ENCODE data around the gene CFAP97D2. TPM values are rescaled to one million over a fixed set of nuclear protein-coding genes. Genes with fewer than 3 reads are reported as not detected.
"Not testable (repeated sequence)": the region's sequence is repeated elsewhere in the genome, so short reads cannot be mapped to it uniquely, and the experiment has no call there.

CFAP97D2 gene
- polyA plus RNA-seq, 1 donor (not counting 4 experiments of a cell fraction or from before 2014, with no cell fraction given) = not detected

DNA sequence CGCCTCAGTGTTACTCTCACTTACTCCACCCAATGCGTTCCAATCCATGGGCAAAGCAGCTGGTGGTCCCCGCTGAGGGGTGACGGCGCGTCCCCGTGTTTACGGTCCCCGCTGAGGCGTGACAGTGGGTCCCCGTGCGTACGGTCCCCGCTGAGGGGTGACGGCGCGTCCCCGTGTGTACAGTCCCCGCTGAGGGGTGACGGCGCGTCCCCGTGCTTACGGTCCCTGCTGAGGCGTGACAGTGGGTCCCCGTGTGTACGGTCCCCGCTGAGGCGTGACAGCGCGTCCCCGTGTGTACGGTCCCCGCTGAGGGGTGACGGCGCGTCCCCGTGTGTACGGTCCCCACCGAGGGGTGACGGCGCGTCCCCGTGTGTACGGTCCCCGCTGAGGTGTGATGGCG, 19.5 kb downstream of the CFAP97D2 start:
- Histone ChIP-seq H3K4me3 (ENCODE audit: control insufficient read depth in 2 of 3, extremely low read depth in 1 of 3, insufficient read depth in 2 of 3, low read depth in 1 of 3, low read length in 3 of 3) (no peak overlapping the region), H3K36me3 (ENCODE audit: control insufficient read depth in 2 of 2, extremely low read depth in 1 of 2, insufficient read depth in 2 of 2, low read length in 2 of 2) (no peaks in the 10 kb centered on the region), H2AFZ (ENCODE audit: control insufficient read depth, low read length) (no peak overlapping the region), H3K4me2 (ENCODE audit: control insufficient read depth, extremely low read depth, insufficient read depth, low read depth, low read length) (no peak overlapping the region), H3K4me1 (ENCODE audit: control insufficient read depth, extremely low read depth, insufficient read depth, low read length) (peaks cover 3% of the 10 kb centered on the region), H3K27ac (ENCODE audit: control insufficient read depth, insufficient read depth, low read length) (no peak overlapping the region), H3K9ac (ENCODE audit: control insufficient read depth, extremely low read depth, insufficient read depth, low read length) (no peak overlapping the region), H3K27me3 (ENCODE audit: control insufficient read depth, extremely low read depth, insufficient read depth, low read length) (peaks cover 12% of the 10 kb centered on the region), H3K79me2 (ENCODE audit: control insufficient read depth, insufficient read depth, low read length) (no peaks in the 10 kb centered on the region), H4K20me1 (ENCODE audit: control insufficient read depth, extremely low read depth, insufficient read depth, low read length) (no peaks in the 10 kb centered on the region), H3K9me3 (ENCODE audit: control insufficient read depth, low read depth, low read length) (peaks cover 2% of the 10 kb centered on the region), H3K9me1 (ENCODE audit: control insufficient read depth, extremely low read depth, insufficient read depth, low read length) (no peaks in the 10 kb centered on the region)
- TF ChIP-seq CTCF (optimal IDR thresholded peaks at IDR 0.05 in 1 of 3, IDR thresholded peaks at IDR 0.05 in 1 of 3, conservative IDR thresholded peaks at IDR 0.05 in 1 of 3; ENCODE audit: extremely low read depth in 1 of 3, insufficient read depth in 2 of 3, low read length in 3 of 3) (no peak), EZH2 (IDR thresholded peaks at IDR 0.05; ENCODE audit: low read length) (no peak)
- DNase-seq (ENCODE audit: low read depth, low spot score) = no peak
- dilution Hi-C loops (cut with MboI; ENCODE audit: extremely low pct_ligation_motif_present, low sequenced_read_pairs) = no loop called here
- FAIRE-seq = no peak

GRCh38 chr13:114199526-114199925, 20.5 kb downstream of the CFAP97D2 start:
- DNase-seq (ENCODE audit: low read depth, low spot score); H3K4me1 ChIP-seq (ENCODE audit: control insufficient read depth, extremely low read depth, insufficient read depth, low read length); H3K36me3 ChIP-seq (ENCODE audit: control insufficient read depth in 2 of 2, extremely low read depth in 1 of 2, insufficient read depth in 2 of 2, low read length in 2 of 2); H2AFZ ChIP-seq (ENCODE audit: control insufficient read depth, low read length); H3K9ac ChIP-seq (ENCODE audit: control insufficient read depth, extremely low read depth, insufficient read depth, low read length); H3K27ac ChIP-seq (ENCODE audit: control insufficient read depth, insufficient read depth, low read length); H3K9me1 ChIP-seq (ENCODE audit: control insufficient read depth, extremely low read depth, insufficient read depth, low read length); H4K20me1 ChIP-seq (ENCODE audit: control insufficient read depth, extremely low read depth, insufficient read depth, low read length); H3K79me2 ChIP-seq (ENCODE audit: control insufficient read depth, insufficient read depth, low read length); dilution Hi-C loops (cut with MboI; ENCODE audit: extremely low pct_ligation_motif_present, low sequenced_read_pairs); H3K4me2 ChIP-seq (ENCODE audit: control insufficient read depth, extremely low read depth, insufficient read depth, low read depth, low read length); FAIRE-seq; H3K4me3 ChIP-seq (ENCODE audit: control insufficient read depth in 2 of 3, extremely low read depth in 1 of 3, insufficient read depth in 2 of 3, low read depth in 1 of 3, low read length in 3 of 3); H3K9me3 ChIP-seq (ENCODE audit: control insufficient read depth, low read depth, low read length): not testable (repeated sequence)
- peaks cover 12% of the 10 kb centered on the region for H3K27me3 ChIP-seq (ENCODE audit: control insufficient read depth, extremely low read depth, insufficient read depth, low read length)

DNA sequence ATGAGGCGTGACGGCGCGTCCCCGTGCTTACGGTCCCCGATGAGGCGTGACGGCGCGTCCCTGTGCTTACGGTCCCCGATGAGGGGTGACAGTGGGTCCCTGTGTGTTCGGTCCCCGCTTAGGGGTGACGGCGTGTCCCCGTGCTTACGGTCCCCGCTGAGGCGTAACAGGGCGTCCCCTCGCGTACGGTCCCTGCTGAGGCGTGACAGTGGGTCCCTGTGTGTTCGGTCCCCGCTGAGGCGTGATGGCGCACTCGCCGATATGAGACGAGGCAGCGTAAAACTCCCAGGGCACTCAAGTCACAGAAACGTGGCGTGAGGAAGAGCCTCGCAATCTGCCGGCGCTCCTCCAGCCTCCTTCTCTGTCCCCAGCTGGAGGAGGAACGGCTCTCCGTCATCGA, 20.9 kb downstream of the CFAP97D2 start:
- Histone ChIP-seq H3K9me3 (ENCODE audit: control insufficient read depth, low read depth, low read length) (peaks cover 2% of the 10 kb centered on the region), H3K27ac (ENCODE audit: control insufficient read depth, insufficient read depth, low read length) (no peak overlapping the region), H3K36me3 (ENCODE audit: control insufficient read depth in 2 of 2, extremely low read depth in 1 of 2, insufficient read depth in 2 of 2, low read length in 2 of 2) (no peaks in the 10 kb centered on the region), H4K20me1 (ENCODE audit: control insufficient read depth, extremely low read depth, insufficient read depth, low read length) (no peaks in the 10 kb centered on the region), H3K9me1 (ENCODE audit: control insufficient read depth, extremely low read depth, insufficient read depth, low read length) (no peaks in the 10 kb centered on the region), H3K27me3 (ENCODE audit: control insufficient read depth, extremely low read depth, insufficient read depth, low read length) (peaks cover 12% of the 10 kb centered on the region), H3K79me2 (ENCODE audit: control insufficient read depth, insufficient read depth, low read length) (no peaks in the 10 kb centered on the region), H3K4me1 (ENCODE audit: control insufficient read depth, extremely low read depth, insufficient read depth, low read length) (peaks cover 7% of the 10 kb centered on the region), H3K9ac (ENCODE audit: control insufficient read depth, extremely low read depth, insufficient read depth, low read length) (no peak overlapping the region), H3K4me3 (ENCODE audit: control insufficient read depth in 2 of 3, extremely low read depth in 1 of 3, insufficient read depth in 2 of 3, low read depth in 1 of 3, low read length in 3 of 3) (no peak overlapping the region), H2AFZ (ENCODE audit: control insufficient read depth, low read length) (no peak overlapping the region), H3K4me2 (ENCODE audit: control insufficient read depth, extremely low read depth, insufficient read depth, low read depth, low read length) (no peak overlapping the region)
- DNase-seq (ENCODE audit: low read depth, low spot score) (no peak), FAIRE-seq (no peak)
- no peak for TF ChIP-seq EZH2 (IDR thresholded peaks at IDR 0.05; ENCODE audit: low read length)
- no peak for TF ChIP-seq CTCF (optimal IDR thresholded peaks at IDR 0.05 in 1 of 3, IDR thresholded peaks at IDR 0.05 in 1 of 3, conservative IDR thresholded peaks at IDR 0.05 in 1 of 3; ENCODE audit: extremely low read depth in 1 of 3, insufficient read depth in 2 of 3, low read length in 3 of 3)
- dilution Hi-C loops (cut with MboI; ENCODE audit: extremely low pct_ligation_motif_present, low sequenced_read_pairs) = no loop called here

Data from keratinocyte (primary cell).